GM12874 (cell line): ENCODE data around the gene COL17A1.

ENCODE experiments used
- CTCF ChIP-seq: IDR thresholded peaks from 2 replicates; pipeline ENCODE4 v1.5.1; 2011; ENCODE audit warnings: low read depth, mild to moderate bottlenecking, control low read depth, low read length, moderate library complexity; ENCODE audit not compliant: insufficient read depth

Gene COL17A1

GRCh38 chr10:104028823-104029520 lies 56.7 kb downstream of the COL17A1 start:
- TF ChIP-seq CTCF: no peak

- TF ChIP-seq CTCF: peak; percentile 26; the same call in 1 of the 2 replicates
Observed at GRCh38 chr10:104028146-104028545, 57.5 kb downstream of the COL17A1 start.

GRCh38 chr10:104026762-104027161 lies 58.9 kb downstream of the COL17A1 start:
- TF ChIP-seq CTCF: no peak

GRCh38 chr10:104025524-104025923 lies 60.2 kb downstream of the COL17A1 start:
- TF ChIP-seq CTCF: no peak

GRCh38 chr10:104022026-104022425 lies 63.7 kb downstream of the COL17A1 start:
- TF ChIP-seq CTCF: no peak

- no peak for TF ChIP-seq CTCF
Observed at GRCh38 chr10:104021246-104021645, 64.4 kb downstream of the COL17A1 start.

GRCh38 chr10:104020020-104020419 lies 65.7 kb downstream of the COL17A1 start:
- no peak for TF ChIP-seq CTCF
